Endothelial cell of umbilical vein (primary cell): ENCODE measurements around the gene RANBP6. TPM values are rescaled to one million over a fixed set of nuclear protein-coding genes. Genes with fewer than 3 reads are reported as not detected.
"Not testable (repeated sequence)": the region's sequence is repeated elsewhere in the genome, so short reads cannot be mapped to it uniquely, and the experiment has no call there.

Source experiments
- Bru-seq: library from RNA; stranded (reverse); fragments of 400-500 nt; gene quantifications from one replicate; lab custom pipeline; 2021; lab: Mats Ljungman, UMichigan
- BruChase-seq, 2 experiments: library from RNA; stranded (reverse); fragments of 400-500 nt; gene quantifications; one replicate each; lab custom pipeline; 2021; lab: Mats Ljungman, UMichigan
- BruUV-seq: library from RNA; stranded (reverse); fragments of 400-500 nt; replicated peaks from 2 replicates; lab custom pipeline; 2021; lab: Mats Ljungman, UMichigan
- CTCF ChIA-PET: fragments of 300-600, 350-600 bp; sonication (Branson Sonifier 250); formaldehyde crosslinking; loops from one replicate; lab custom pipeline; 2021; ENCODE audit warnings: antibody characterized with exemption, inconsistent platforms; lab: Charles Lee
- POLR2A ChIA-PET: fragments of 300-600, 350-600 bp; sonication (Branson Sonifier 250); formaldehyde crosslinking; loops from one replicate; lab custom pipeline; 2021; ENCODE audit warnings: antibody characterized with exemption, inconsistent platforms; lab: Charles Lee
- DNase-seq: peaks from one replicate; pipeline ENCODE4 v3.0.0-alpha.2; 2011; ENCODE audit warnings: low read depth, low spot score
- FAIRE-seq: peaks from 2 replicates; lab custom pipeline; 2011; peaks lifted over from hg19 to GRCh38; lab: Jason Lieb, UNC
- H2AFZ ChIP-seq: 2 replicates; pipeline ENCODE4 v1.6.0; 2012; ENCODE audit warnings: low read depth, low read length, control low read depth, inconsistent platforms
- H3K27ac ChIP-seq: 2 replicates; pipeline ENCODE4 v1.5.1; 2011; ENCODE audit warnings: low read depth, mild to moderate bottlenecking, control low read depth, low read length, moderate library complexity; ENCODE audit not compliant: insufficient read depth
- H3K27me3 ChIP-seq, 2 experiments: 2 replicates each; pipeline versions ENCODE4 v1.6.0 to v1.6.1; 2011; ENCODE audit warnings: low read length in 2 of 2, mixed read lengths in 1 of 2; ENCODE audit not compliant: control insufficient read depth in 2 of 2, insufficient read depth in 2 of 2
- H3K36me3 ChIP-seq, 2 experiments: 2 replicates in 1 of 2; 3 replicates in 1 of 2; pipeline ENCODE4 v1.5.1; 2011; ENCODE audit warnings: low read length in 2 of 2, mild to moderate bottlenecking in 1 of 2, moderate library complexity in 1 of 2; ENCODE audit not compliant: control insufficient read depth in 2 of 2, insufficient read depth in 2 of 2; ENCODE audit errors: extremely low read depth in 1 of 2
- H3K4me1 ChIP-seq: 3 replicates; pipeline ENCODE4 v1.5.1; 2011; ENCODE audit warnings: mild to moderate bottlenecking, low read length; ENCODE audit not compliant: control insufficient read depth, insufficient read depth; ENCODE audit errors: extremely low read depth
- H3K4me2 ChIP-seq: 2 replicates; pipeline ENCODE4 v1.6.1; 2011; ENCODE audit warnings: low read length, control low read depth, mixed read lengths; ENCODE audit not compliant: insufficient read depth
- H3K4me3 ChIP-seq, 3 experiments: fragments of 200-600 bp in 1 of 3; sonication (generic), shearing (Covaris generic) in 1 of 3; replicated peaks in 1 of 3; 2 replicates each; pipeline ENCODE4 v1.5.1; 2011 to 2016; ENCODE audit warnings: control low read depth in 3 of 3, low read length in 3 of 3, mild to moderate bottlenecking in 2 of 3, inconsistent platforms in 1 of 3, low read depth in 1 of 3, moderate library complexity in 1 of 3; ENCODE audit not compliant: insufficient read depth in 1 of 3
- H3K79me2 ChIP-seq: 2 replicates; pipeline ENCODE4 v1.6.0; 2012; ENCODE audit warnings: low read length, inconsistent platforms; ENCODE audit not compliant: control insufficient read depth, insufficient read depth
- H3K9ac ChIP-seq: replicated peaks from 2 replicates; pipeline ENCODE3; 2011; ENCODE audit warnings: low read length, control low read depth; ENCODE audit not compliant: insufficient read depth; ENCODE audit errors: extremely low read depth
- H3K9me1 ChIP-seq: replicated peaks from 3 replicates; pipeline ENCODE4 v1.6.0; 2011; ENCODE audit warnings: mild to moderate bottlenecking, low read length; ENCODE audit not compliant: control insufficient read depth, insufficient read depth; ENCODE audit errors: extremely low read depth
- H3K9me3 ChIP-seq: replicated peaks from 2 replicates; pipeline ENCODE4 v1.5.1; 2012; ENCODE audit warnings: low read length, inconsistent platforms; ENCODE audit not compliant: control insufficient read depth, insufficient read depth
- H4K20me1 ChIP-seq: replicated peaks from 2 replicates; pipeline ENCODE3; 2011; ENCODE audit warnings: mild to moderate bottlenecking, low read length; ENCODE audit not compliant: control insufficient read depth, insufficient read depth; ENCODE audit errors: extremely low read depth
- EZH2 ChIP-seq: IDR thresholded peaks from 2 replicates; pipeline ENCODE4 v1.6.1; 2012; ENCODE audit warnings: borderline replicate concordance, low read depth, mild to moderate bottlenecking, moderate library complexity, low read length, inconsistent platforms; ENCODE audit not compliant: severe bottlenecking
- POLR2A ChIP-seq: IDR thresholded peaks from 2 replicates; pipeline ENCODE4 v1.6.1; 2012; ENCODE audit warnings: low read depth, mild to moderate bottlenecking, control low read depth, low read length
- POLR2AphosphoS5 ChIP-seq: IDR thresholded peaks from 2 replicates; pipeline ENCODE4 v1.6.1; 2012; ENCODE audit warnings: low read depth, mild to moderate bottlenecking, control low read depth, low read length, moderate library complexity; ENCODE audit not compliant: insufficient read depth
- dilution Hi-C: fragments of 300-500 bp; cut with MboI; formaldehyde crosslinking; loops from one replicate; pipeline ENCODE4 v1.15.0; 2019; ENCODE audit warnings: low sequenced_read_pairs; ENCODE audit not compliant: extremely low pct_ligation_motif_present
- intact Hi-C: fragments of 100-400 bp; cut with micrococcal nuclease; formaldehyde crosslinking; loops from one replicate; pipeline ENCODE4 v1.10.0; 2022
- long read RNA-seq: library from polyadenylated mRNA; stranded (forward); transcript quantifications from one replicate; pipeline ENCODE4 v2.0.0, GENCODE V29; 2021
- polyA minus RNA-seq, 3 experiments: library from RNA; depleted of rRNA, polyadenylated mRNA; stranded (reverse); fragments of >200 nt; gene quantifications; 1 replicate in 1 of 3; 2 replicates in 2 of 3; pipeline ENCODE4 v1.2.3, GENCODE V29; 2011
- polyA plus RNA-seq, 4 experiments: library from polyadenylated mRNA; depleted of rRNA in 3 of 4; stranded (reverse) in 3 of 4; unstranded in 1 of 4; fragments of >200 nt; gene quantifications; 2 replicates each; pipeline versions ENCODE4 v1.2.1 to v1.2.3, GENCODE V29; 2011 to 2012; ENCODE audit warnings: missing spikeins in 1 of 4
- total RNA-seq: library from RNA; stranded (reverse); gene quantifications from 2 replicates; pipeline ENCODE4 v1.2.3, GENCODE V29; 2021

RANBP6 gene
- total RNA-seq = 20.9 and 21.9 TPM in 2 replicates
- polyA plus RNA-seq = 3.8 and 5.3 TPM in 2 replicates
- polyA plus RNA-seq (2011; cell fraction: cytosol; rRNA removed) = 5.9 TPM in 2 replicates
- 7.0 and 8.5 TPM in 2 replicates for polyA plus RNA-seq (2011; cell fraction: nucleus; rRNA removed)
- polyA plus RNA-seq (2012) = 21.1 and 30.0 TPM in 2 replicates
- 17.6 and 18.1 TPM in 2 replicates for polyA minus RNA-seq
- 10.4 TPM for polyA minus RNA-seq (2011; cell fraction: cytosol; rRNA and poly(A)+ RNA removed)
- 14.3 and 18.8 TPM in 2 replicates for polyA minus RNA-seq (2011; cell fraction: nucleus; rRNA and poly(A)+ RNA removed)
- percentile 95 among the genes with signal in this experiment for Bru-seq, nascent RNA
- BruChase-seq, experiment 1, labeled RNA remaining after a 6-hour chase = percentile 96 among the genes with signal in this experiment
- BruChase-seq, experiment 2, labeled RNA remaining after a 2-hour chase = percentile 99 among the genes with signal in this experiment
- long read RNA-seq, full-length matches to known transcripts = 63 of 63 reads
- long read RNA-seq, partial matches to known transcripts = 0 of 63 reads
- long read RNA-seq, other reads (novel, unspliced or antisense) = 0 of 63 reads

GRCh38 chr9:6015278-6016157 lies at the start of gene RANBP6:
Gene RANBP6, minus strand, starts transcription at chr9:6015624. Its CDS starts 17 bp downstream, at chr9:6015607.
- FAIRE-seq (peak; percentile 92), DNase-seq (peak; percentile 89)
- no peaks in the 10 kb centered on the region for H4K20me1 ChIP-seq
- H3K27me3 ChIP-seq = no peaks in the 10 kb centered on the region
- BruUV-seq = no TSS peak
- H3K9me1 ChIP-seq = no peaks in the 10 kb centered on the region
- dilution Hi-C loops = no loop called here
- peak within 1 kb of the TSS; percentile 92 for H2AFZ ChIP-seq
- peaks cover 18% of the 10 kb centered on the region for H3K4me1 ChIP-seq
- intact Hi-C loops = loop anchor here (1.0 kb wide), 1 partner anchor 9 kb away; no protein-coding TSS in a partner anchor
- POLR2A ChIA-PET = interaction anchor here (1.0 kb wide), 2 partner anchors 8 to 9 kb away, joined by 3 read pairs; no protein-coding TSS in a partner anchor
- peaks cover 40% of the 10 kb centered on the region for H3K79me2 ChIP-seq
- CTCF ChIA-PET = interaction anchor here (0.7 to 1.7 kb wide), 9 partner anchors 8 to 723 kb away, joined by 3 to 20 read pairs (median 4); no protein-coding TSS in a partner anchor
- H3K9me3 ChIP-seq = no peaks in the 10 kb centered on the region
- H3K4me3 ChIP-seq = peak within 1 kb of the TSS; percentile 52 to 89 (median 53)
- peaks cover 0 to 3% of the 10 kb centered on the region in 2 experiments for H3K36me3 ChIP-seq
- no peak for TF ChIP-seq EZH2
- peak; percentile 30 for TF ChIP-seq POLR2A
- peak; percentile 42 for TF ChIP-seq POLR2AphosphoS5
- H3K4me2 ChIP-seq = peak within 1 kb of the TSS; percentile 86
- peak within 1 kb of the TSS; percentile 98 for H3K9ac ChIP-seq
- peak within 1 kb of the TSS; percentile 80 for H3K27ac ChIP-seq

DNA sequence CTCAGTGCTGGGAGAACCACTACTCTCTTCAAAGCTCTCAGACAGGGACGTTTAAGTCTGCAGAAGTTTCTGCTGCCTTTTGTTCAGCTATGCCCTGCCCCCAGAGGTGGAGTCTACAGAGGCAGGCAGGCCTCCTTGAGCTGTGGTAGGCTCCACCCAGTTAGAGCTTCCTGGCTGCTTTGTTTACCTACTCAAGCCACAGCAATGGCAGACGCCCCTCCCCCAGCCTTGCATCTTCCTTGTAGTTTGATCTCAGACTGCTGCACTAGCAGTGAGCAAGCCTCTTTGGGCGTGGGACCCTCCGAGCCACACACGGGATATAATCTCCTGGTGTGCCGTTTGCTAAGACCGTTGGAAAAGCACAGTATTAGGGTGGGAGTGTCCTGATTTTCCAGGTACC lies 47.7 kb upstream of the RANBP6 start:
- H3K4me2 ChIP-seq, H4K20me1 ChIP-seq, H3K4me1 ChIP-seq, H3K79me2 ChIP-seq, FAIRE-seq, BruUV-seq, H2AFZ ChIP-seq, POLR2A ChIA-PET, H3K9ac ChIP-seq, intact Hi-C loops, H3K36me3 ChIP-seq, H3K9me1 ChIP-seq, H3K9me3 ChIP-seq, H3K27ac ChIP-seq, dilution Hi-C loops, H3K4me3 ChIP-seq, DNase-seq: not testable (repeated sequence)
- H3K27me3 ChIP-seq = peaks cover 2 to 11% of the 10 kb centered on the region in 2 experiments
- CTCF ChIA-PET = interaction anchor here (1.3 to 1.8 kb wide), 2 partner anchors 243 to 264 kb away, joined by 3 to 5 read pairs; no protein-coding TSS in a partner anchor
